NCI-H345 (cell line): ENCODE data around the gene OR52D1.

Experiments
- DNase-seq: peaks from one replicate; lab custom pipeline; 2025; lab: John Stamatoyannopoulos, UW

Gene OR52D1

DNA sequence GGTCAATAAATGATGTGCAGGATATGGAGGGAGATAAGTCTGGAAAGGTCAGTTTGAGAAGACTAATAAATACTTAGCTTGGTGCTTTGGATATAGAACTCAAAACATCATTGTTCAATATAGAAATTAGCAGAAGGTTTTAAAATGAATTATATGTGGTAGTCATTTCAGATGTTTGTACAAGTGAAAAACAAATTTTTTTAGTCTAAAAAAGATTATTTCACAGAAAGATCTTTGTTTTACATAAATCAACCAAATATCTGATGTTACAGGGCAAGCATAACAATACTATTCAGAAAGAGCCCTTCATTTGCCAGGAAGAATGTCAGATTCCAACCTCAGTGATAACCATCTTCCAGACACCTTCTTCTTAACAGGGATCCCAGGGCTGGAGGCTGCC lies at the start of gene OR52D1:
OR52D1 (plus strand) TSS at position 301 of the 400 bp plus-strand sequence; CDS start at position 323, 22 bp downstream.
- no peak for DNase-seq

DNA sequence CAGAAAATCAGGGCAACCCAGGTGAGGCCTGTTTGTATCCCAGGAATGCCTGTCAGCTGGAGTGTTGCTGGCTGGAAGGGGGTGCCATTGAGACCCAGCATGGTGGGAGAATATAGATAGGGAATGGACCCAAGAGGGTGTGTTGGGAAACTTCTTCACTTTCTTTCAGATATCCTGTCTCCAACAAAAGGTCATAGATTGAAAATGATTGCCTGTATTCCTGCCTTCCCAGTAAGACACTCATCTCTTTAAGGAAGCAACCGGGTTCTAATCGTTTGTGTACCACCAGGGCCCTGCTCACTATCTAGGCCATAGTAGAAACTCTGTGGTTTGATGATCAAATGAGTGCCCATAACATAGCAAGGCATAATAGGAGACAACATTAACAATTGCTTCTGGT lies 47.1 kb upstream of the OR52D1 start, which contains the start of gene OR51I1:
OR51I1 (minus strand) TSS at position 101 of the 400 bp plus-strand sequence; CDS start at position 101, 0 bp downstream.
- no peak for DNase-seq

DNA sequence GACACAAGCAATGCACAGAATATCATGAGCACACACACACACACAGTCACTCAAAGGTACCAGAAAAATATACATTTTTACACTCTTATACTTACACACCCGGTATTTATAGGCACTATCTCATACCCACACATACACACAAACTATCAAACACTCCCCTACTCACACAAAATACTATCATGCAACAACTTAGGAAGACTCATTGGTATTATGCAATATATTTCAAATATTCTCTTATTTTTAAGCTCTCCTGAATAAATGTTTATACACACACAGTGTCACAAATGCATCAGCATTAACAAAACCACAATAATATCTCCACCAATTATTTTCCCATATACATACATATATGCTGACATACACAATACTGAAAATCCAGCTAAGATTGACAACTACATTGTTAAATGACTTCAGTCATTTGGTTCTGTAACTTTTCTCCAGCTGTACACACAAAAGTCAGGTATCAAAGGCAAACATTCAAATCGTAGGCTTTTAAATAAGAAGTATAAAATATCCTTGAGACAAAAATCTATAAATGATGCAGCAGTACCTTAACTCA lies 44.6 kb upstream of the OR52D1 start:
- no peak for DNase-seq

DNA sequence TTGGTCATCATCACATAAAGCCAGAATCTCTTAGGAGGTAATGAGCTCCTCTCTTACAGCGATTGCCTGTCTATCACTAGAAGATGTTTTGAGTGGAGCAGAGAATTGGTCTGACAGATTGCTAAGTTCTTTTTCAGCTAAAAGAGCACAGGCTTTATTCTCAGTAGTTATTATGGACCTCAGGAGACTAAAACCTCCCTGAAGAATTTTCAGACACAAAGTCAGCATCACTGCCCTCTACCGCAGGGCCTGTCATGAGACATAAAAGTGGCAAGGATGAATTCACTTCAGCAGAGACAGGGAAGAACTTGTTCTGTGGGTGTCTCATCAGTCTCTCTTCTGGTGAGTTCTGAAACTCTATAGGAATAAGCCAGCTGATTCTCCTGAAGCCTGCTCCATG lies 39.5 kb upstream of the OR52D1 start, which contains the start of gene OR51I2:
OR51I2 (plus strand) TSS at position 301 of the 400 bp plus-strand sequence. CDS start 4,166 bp downstream, outside the sequence.
- DNase-seq: no peak

DNA sequence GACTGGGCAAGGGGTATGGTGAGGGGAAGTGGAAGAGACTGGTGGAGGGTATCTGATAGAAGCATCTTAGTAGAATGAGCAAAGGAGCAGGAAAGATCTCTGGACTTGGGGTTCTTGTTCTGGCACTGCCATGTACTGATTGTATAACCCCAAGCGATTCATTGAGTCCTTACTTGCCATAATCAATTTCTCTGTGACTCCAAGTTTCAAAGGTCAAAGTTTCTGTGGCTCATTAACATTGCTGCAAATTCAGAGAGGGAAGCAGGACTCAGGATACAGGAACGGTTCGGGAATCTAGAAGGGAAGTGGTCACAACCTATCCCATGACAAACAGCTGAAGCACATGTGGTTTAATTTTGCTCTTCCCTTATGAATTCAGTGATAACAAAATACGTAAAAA lies 39.1 kb upstream of the OR52D1 start:
- DNase-seq: no peak

DNA sequence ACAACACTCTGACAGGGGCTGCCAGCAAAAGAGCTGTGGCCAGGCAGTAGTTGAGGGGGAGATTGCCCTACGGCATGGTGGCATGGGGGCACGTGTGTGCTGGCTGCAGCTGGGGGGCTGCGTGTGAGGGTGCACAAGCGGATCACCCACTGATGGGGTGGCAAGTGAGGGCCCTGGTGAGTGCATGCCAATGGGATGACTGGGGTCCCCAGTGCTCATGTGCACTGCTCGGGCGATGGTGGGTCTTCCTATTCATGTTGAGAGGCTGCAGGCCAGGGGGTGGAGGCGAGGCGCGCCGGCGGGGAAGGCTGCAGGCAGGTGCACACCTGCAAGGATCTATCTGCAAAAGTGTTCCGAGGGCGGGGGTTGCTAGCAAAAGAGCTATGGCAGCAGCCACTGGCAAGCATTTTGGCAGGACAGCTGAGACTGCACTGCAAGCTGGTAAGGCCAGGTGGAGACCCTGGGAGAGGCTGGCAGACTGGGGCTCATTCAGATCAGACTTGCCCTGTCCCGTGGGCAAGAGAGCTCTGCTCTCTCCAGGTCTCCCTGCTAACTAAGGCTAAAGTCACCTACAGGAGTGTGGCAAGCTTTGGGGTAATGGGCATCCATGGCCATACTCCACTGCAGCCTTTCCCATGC lies 27.4 kb upstream of the OR52D1 start:
- no peak for DNase-seq

DNA sequence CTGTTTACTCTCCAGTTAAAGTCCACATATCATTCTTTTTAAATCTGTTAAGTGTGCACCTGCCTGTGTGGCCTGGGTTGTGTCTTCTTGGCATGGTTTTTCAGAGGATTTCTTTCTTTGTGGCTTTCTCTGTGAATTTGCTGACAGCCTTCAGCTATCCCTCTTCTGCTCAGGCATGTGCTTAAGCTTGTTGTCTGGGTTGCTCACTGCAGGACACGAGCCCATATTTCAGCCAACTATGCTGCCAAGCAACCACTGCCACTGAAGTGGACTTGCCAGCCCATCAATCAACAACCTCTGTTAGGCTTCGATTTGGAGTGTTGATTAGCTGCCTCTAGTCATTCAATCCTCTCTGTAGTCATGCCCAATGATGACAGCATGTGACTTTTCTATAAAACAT lies 21.0 kb upstream of the OR52D1 start:
- no peak for DNase-seq

DNA sequence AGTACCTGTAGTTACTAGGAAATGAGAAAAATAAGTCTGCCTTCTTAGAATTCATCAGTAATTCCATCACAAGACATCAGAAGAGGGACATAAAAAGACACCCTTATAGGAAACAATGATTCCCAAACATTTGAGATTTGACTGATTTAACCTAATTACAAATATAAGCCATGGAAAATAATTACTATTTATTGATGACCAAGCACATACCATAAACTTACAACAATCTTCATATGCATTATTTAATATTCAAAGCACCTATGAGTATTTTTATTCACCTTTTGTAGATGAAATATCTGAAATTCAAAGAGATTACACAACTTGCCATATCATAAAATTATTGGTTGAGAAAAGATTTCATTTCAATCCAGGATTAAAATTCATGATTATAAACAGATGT lies 14.6 kb upstream of the OR52D1 start:
- DNase-seq: no peak

DNA sequence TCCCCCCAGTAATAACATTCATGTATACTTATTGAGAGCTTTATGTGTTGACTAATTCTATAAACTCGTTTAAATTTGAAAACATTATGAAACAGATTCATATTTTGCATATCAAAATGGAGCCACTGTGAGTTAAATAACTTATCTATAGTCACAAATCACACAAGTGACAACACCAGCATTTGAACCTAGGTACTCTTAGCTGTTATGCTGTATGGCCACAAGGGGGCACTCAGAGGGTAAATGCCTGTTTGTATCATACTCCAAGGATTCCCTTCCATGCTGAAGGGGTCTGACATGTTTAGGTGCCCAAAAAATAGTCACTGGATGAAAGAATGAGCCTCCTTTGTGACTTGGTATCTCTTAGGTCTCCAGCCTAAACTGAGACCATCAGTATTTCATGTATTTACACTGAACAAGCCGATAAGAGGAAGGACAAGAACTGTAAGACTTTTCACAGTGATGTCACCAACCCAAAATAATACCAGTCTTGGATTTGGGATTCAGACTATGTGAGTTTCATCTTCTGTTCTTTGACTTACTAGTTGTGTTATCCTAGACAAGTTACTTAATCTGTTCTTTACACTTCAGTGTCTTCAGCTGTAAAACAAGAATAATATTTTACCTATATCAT lies 12.2 kb upstream of the OR52D1 start:
- DNase-seq: peak; percentile 53

DNA sequence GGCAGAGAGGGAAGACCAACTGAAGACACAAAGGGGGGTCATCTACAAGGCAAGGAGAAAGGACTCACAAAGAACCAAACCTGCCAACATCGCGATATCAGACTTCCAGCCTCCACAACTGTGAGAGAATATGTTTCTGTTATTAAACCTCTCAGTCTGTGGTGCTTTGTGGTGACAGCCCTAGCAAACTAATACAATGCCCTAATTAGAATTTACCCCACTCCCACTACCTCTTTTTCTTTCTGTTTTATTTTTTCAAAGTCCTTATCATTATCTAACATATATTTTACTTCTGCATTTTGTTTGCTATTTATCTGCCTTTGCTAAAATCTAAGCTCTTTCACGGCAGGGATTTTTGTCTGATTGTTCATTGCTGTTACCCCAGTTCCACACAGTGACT lies 2.5 kb upstream of the OR52D1 start:
- DNase-seq: no peak

DNA sequence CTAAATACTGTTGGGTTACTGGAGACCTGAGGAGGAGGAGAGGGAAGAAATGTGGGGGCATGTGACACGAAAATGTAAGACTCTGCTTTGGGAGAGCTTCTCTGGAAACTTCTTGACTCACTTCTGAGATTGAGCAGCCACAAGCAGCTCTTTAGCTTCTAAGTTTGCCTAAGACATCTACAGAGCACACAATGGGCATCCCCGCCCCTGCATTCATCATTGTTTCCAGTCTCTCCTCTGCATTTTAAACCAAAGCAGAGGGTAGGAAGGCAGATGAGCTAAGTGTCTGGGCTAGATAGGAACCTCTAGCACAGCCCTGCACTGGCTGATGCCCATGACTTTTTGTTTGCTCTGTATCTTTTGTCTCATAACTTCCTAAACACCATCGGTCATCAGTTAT lies 2.1 kb upstream of the OR52D1 start:
- DNase-seq: no peak

DNA sequence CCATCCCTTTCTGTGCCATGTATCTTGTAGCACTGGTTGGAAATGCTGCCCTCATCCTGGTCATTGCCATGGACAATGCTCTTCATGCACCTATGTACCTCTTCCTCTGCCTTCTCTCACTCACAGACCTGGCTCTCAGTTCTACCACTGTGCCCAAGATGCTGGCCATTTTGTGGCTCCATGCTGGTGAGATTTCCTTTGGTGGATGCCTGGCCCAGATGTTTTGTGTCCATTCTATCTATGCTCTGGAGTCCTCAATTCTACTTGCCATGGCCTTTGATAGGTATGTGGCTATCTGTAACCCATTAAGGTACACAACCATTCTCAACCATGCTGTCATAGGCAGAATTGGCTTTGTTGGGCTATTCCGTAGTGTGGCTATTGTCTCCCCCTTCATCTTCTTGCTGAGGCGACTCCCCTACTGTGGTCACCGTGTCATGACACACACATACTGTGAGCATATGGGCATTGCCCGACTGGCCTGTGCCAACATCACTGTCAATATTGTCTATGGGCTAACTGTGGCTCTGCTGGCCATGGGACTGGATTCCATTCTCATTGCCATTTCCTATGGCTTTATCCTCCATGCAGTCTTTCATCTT lies 414 bp downstream of the OR52D1 start:
- DNase-seq: no peak

DNA sequence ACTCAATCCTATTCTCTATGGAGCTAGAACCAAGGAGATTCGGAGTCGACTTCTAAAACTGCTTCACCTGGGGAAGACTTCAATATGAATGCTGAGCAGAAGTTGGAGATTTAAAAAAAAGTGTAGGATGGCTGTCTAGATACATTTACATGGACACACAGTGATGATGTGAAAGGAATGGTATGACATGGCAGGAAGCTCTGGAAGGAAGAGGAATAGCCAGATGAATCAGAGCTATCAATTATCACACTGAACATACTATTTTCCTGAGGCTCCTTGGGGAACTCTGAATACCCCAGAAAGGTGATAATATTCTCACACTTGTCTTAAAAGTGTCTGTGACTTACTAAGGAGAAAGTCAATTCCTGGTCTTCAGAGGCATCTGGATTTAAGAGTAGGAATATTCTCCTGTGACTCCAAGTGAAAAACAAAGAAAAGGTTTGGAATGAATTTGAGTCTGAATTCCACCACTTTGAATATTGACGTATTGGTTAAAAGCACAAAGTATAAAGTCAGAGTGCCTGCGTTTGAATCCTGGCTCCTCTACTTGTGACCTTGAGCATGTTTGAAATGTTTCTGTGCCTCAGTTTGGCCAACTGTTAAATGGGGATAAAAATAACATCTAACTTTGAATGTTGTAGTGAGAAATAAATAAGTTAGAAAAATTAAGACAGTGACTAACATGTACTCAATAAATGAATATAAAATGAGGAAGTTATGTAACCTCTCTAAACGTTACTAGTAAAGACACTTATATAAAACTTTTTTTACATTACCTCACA lies 1.3 kb downstream of the OR52D1 start:
- no peak for DNase-seq

DNA sequence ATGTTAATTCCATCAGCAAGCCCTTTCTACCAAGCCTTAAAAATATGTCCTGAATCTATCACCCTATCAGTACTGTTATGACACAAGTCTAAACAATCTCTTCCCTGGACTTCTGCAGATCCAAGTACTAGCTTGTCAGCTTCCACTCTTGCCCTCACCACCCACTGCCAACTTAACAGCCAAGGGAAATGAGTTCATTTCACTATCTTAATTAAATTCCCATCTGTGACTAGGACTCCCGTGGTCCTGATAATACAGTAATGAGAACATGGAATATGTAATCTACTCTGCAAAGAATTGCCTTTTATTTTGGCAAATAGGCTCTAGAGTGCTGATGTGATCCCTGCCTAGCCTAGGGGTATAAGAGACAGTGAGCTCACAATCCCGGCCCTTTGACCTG lies 11.2 kb downstream of the OR52D1 start:
- no peak for DNase-seq

DNA sequence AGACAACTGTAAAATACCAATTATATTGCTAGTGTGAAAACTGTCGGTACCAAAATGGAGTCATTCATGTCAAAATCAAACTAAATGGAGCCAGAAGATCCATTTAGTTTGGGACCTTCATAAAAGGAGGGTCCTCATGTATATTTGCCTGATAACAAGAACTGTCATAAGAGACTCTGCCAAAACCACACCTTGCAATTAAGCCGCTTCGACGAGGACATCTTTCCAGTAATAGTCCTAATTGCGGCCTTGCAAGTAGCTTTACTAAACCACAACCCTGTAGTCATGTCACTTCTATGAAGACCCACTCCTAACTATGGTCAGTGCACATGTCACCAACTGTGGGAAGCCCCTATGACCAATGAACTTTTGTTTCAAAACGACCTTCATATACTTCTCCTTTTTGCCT lies 11.9 kb downstream of the OR52D1 start:
- DNase-seq: no peak

DNA sequence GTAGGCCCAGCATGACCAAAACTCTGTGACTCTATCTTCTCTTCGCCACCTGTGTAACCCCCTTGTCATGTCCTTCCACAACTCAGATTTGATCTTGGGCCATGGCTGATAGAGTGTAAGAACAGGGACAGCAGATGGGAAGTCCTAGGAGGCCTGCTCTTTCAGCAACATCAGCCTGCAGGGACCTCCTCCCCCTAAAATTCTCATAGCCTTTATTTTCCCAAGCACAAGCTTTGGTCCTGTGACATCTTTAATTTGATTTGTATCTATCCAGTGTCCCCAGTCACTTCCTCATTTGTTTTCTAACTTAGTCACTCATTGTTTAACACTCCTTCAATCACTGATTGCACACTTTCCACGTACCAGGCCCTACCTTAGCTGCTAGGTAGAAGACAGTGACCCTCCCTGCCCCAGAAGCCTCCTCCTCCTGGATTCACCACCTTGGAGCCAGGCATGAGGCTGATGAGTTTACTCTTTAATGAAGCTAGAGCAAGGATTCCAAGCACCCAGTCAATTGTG lies 16.0 kb downstream of the OR52D1 start:
- DNase-seq: no peak

DNA sequence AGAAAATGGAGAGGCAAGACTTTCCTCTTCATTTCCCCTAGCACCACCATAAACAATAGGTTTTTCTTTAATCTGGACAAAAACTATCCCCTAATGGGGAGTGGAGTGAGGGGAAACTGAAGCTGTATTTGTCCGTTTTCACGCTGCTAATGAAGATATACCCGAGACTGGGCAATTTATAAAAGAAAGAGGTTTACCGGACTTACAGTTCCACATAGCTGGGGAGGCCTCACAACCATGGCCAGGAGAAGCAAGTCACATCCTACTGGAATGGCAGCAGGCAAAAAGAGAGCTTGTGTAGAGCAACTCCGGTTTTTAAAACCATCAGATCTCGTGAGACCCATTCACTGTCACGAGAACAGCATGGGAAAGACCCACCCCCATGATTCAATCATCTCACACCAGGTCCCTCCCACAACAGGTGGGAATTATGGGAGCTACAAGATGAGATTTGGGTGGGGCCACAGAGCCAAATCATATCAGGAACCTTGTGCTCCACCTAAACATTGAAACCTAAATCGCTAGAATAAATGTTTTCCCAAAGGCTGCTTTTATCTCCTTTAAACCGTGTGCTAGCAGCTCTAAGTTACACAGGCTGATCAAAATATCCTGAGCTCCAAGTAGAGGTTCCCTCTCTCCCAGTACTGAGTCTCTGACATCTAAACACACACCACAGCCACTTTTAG lies 17.0 kb downstream of the OR52D1 start:
- no peak for DNase-seq

DNA sequence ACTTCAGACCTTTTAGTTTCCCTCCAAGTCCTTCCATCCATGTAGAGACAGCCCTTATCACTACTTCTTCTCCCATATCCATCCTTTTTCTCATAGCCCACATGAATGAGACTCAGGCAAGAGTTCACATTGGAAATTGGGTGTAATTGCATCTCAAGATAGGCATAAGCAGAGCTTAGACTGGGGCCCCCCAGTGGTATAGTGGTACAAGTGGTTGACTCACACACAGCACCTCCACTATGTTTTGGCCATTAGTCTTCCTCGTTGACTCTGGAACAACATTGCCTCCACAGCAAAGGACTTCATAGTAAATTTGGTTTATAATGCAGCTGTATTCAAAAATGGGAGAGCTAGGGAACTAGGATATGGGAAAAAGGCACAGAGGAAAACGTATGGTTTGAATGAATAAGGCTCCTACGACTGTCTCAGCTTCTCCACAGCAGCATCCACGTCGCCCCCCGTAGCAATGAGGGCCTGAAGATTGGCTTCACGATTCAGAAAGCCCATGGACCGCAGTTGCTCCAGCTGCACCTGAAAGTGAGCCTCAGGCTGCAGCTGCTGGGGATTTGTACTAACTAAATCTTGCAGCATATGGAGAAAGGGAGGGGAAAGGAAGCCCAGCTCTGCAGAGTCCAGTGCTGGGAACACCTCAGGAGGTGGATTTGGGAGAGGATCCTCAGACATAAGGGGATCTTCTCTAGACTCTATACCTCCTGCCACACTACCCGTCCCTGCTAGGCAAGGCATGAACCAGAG lies 18.9 kb downstream of the OR52D1 start:
- DNase-seq: no peak

DNA sequence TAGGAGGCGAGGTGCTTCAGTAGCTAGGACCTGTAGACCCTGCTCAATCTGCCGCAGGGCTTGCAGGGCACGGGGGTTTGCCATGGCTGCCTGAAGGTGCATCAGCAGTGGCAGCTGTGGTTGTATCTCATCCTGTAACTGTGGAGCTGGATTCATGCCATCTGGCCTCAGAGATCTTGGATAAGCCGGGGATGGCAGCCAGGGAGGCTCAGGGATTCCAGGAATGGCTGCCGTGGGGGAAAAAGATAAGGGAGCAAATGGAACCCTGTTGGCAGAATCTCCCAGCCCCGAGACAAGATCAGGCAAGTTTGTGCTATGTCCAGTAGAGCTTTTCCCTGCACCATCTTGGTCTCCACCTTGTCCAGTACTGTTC lies 19.4 kb downstream of the OR52D1 start:
- DNase-seq: no peak

DNA sequence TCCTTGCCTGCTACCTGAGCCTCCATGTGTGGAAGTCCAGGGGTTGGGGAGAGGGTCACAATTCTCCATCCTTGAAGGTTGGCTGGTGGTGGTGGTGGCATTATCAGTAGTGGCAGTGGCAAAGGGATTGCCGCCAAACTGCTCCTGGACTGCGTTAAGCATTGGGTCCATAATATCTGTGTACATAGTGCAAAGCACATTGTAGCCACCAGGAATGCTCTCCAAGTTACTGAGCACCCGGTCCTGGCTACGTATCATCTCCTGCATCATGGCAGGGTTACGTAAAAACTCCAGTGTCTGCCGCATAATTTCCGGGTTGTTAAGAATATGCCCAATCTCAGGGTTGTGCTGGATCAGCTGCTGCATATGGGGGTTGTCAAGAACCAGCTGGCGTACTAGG lies 20.1 kb downstream of the OR52D1 start:
- DNase-seq: no peak

DNA sequence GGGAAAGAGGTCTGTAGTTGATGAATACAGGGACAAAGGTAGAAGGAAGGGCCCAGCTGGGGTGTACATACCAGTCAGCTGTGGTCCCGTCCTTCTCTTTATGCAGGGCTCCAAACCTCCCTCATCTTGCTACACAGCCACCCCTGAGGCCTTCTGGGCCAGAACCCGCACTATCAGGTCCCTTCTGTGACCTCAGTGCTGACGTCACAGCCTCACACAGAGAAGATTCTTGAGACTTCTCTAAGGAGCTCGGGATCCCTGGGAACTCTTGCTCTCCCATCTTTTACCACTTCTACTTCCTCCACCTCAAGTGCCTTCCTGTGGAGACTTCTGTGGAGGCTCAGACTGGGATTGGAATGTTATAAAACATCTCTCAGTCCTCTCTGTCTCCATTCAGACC lies 21.3 kb downstream of the OR52D1 start, which contains the start of gene UBQLN3:
UBQLN3 (minus strand) TSS at position 155 of the 400 bp plus-strand sequence. CDS start 399 bp downstream, outside the sequence.
- DNase-seq: no peak
